ENCODE measurements around the gene FKBP14.

Gene FKBP14

GRCh38 chr7:30027740-30028215, 1.3 kb upstream of the FKBP14 start:
- H3K4me3 ChIP-seq (ENCODE audit: low read length): peak overlapping the region; percentile 72
- TF ChIP-seq, protein P1, sequence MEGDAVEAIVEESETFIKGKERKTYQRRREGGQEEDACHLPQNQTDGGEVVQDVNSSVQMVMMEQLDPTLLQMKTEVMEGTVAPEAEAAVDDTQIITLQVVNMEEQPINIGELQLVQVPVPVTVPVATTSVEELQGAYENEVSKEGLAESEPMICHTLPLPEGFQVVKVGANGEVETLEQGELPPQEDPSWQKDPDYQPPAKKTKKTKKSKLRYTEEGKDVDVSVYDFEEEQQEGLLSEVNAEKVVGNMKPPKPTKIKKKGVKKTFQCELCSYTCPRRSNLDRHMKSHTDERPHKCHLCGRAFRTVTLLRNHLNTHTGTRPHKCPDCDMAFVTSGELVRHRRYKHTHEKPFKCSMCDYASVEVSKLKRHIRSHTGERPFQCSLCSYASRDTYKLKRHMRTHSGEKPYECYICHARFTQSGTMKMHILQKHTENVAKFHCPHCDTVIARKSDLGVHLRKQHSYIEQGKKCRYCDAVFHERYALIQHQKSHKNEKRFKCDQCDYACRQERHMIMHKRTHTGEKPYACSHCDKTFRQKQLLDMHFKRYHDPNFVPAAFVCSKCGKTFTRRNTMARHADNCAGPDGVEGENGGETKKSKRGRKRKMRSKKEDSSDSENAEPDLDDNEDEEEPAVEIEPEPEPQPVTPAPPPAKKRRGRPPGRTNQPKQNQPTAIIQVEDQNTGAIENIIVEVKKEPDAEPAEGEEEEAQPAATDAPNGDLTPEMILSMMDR (conservative IDR thresholded peaks at IDR 0.05; ENCODE audit: low read length): no peak
- no peak for DNase-seq (ENCODE audit: low read depth)

GRCh38 chr7:30027065-30027456, 559 bp upstream of the FKBP14 start:
- TF ChIP-seq, protein P1 (conservative IDR thresholded peaks at IDR 0.05; ENCODE audit: low read length): no peak
- DNase-seq (ENCODE audit: low read depth): peak; percentile 25
- peak overlapping the region; percentile 72 for H3K4me3 ChIP-seq (ENCODE audit: low read length)

- TF ChIP-seq, protein P1 (conservative IDR thresholded peaks at IDR 0.05; ENCODE audit: low read length): no peak
- no peak for DNase-seq (ENCODE audit: low read depth)
- H3K4me3 ChIP-seq (ENCODE audit: low read length): no peak overlapping the region
Observed at GRCh38 chr7:30023524-30023923, 3.0 kb downstream of the FKBP14 start.

GRCh38 chr7:30022991-30023390, 3.5 kb downstream of the FKBP14 start:
- no peak overlapping the region for H3K4me3 ChIP-seq (ENCODE audit: low read length)
- DNase-seq (ENCODE audit: low read depth): no peak
- TF ChIP-seq, protein P1 (conservative IDR thresholded peaks at IDR 0.05; ENCODE audit: low read length): no peak

- TF ChIP-seq, protein P1 (conservative IDR thresholded peaks at IDR 0.05; ENCODE audit: low read length): no peak
- no peak for DNase-seq (ENCODE audit: low read depth)
- H3K4me3 ChIP-seq (ENCODE audit: low read length): no peak overlapping the region
Observed at GRCh38 chr7:30020535-30020934, 6.0 kb downstream of the FKBP14 start.

DNA sequence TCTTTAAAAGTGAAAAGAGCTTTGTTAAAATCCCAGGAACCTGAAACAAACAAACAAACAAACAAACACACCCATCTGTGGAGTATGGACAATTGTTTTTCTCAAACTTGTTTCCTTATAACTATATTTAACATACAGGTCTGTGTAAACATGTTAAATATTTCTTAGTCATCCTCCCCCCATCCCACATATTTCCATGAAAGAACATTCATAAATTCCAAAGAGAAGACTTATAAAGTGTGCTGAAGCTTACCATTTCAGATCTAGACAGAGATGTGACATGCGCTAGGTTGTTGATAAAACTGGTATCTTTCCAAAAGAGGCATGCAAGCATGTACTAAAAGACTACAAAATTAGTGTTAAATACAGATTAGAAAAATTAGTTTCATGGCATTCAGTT, 6.5 kb downstream of the FKBP14 start:
- DNase-seq (ENCODE audit: low read depth): no peak
- TF ChIP-seq, protein P1 (conservative IDR thresholded peaks at IDR 0.05; ENCODE audit: low read length): no peak
- no peak overlapping the region for H3K4me3 ChIP-seq (ENCODE audit: low read length)

DNA sequence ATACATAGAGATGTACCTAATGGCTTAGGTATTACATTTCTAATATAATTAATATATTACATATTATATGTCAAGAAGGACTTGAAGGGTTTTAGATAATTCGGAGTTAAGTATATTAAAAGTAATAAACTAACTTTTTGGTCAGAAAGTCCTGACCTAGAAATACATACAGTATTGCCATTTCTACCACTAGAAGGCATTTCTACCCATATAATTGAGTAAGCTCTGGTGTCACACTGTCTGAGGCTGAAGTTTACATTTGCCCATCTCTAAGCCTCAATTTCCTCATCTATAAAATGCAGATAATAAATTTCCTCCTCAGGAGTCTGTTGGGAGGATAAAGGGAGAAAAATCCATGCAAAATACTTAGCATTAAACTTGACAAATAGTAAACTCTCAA, 7.1 kb downstream of the FKBP14 start:
- TF ChIP-seq, protein P1 (conservative IDR thresholded peaks at IDR 0.05; ENCODE audit: low read length): peak; percentile 38; the same call in 1 of the 2 replicates
- DNase-seq (ENCODE audit: low read depth): no peak

More for the DNA sequence above, 7.1 kb downstream of the FKBP14 start:
- no peak overlapping the region for H3K4me3 ChIP-seq (ENCODE audit: low read length)

Measured in AG10803 (cell line).